ENCODE results near the gene S100A7A.

DNA sequence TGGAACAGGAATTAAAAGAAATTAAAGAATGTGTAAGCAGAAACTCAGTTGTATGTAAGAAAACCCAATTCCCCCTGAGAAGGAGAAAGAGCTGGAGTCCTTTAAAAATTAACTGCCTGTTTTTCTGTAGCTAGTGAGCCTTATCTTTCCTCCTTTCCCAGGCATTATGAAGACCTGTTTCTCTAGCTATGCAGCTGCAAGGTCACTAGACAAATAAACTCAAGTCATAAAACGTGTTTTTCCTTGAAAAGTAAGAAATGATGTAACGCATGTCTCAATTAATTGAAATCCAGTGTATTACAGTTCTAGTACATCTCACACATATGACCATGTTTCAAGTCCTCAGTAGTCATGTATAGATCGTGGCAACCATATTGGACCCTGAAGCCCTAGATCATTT is 46.2 kb upstream of the S100A7A start:
- TF ChIP-seq, protein P1, sequence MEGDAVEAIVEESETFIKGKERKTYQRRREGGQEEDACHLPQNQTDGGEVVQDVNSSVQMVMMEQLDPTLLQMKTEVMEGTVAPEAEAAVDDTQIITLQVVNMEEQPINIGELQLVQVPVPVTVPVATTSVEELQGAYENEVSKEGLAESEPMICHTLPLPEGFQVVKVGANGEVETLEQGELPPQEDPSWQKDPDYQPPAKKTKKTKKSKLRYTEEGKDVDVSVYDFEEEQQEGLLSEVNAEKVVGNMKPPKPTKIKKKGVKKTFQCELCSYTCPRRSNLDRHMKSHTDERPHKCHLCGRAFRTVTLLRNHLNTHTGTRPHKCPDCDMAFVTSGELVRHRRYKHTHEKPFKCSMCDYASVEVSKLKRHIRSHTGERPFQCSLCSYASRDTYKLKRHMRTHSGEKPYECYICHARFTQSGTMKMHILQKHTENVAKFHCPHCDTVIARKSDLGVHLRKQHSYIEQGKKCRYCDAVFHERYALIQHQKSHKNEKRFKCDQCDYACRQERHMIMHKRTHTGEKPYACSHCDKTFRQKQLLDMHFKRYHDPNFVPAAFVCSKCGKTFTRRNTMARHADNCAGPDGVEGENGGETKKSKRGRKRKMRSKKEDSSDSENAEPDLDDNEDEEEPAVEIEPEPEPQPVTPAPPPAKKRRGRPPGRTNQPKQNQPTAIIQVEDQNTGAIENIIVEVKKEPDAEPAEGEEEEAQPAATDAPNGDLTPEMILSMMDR (IDR thresholded peaks at IDR 0.05; ENCODE audit: low read length), result no peak
- TF ChIP-seq EZH2 (IDR thresholded peaks at IDR 0.05; ENCODE audit: borderline replicate concordance, low read length), result no peak
